OCI-LY3 (cell line): ENCODE measurements around the gene TMOD4.

Experiments
- H2AFZ ChIP-seq: fragments of 200-600, 300-600 bp; shearing (Covaris generic); 2 replicates; pipeline ENCODE4 v1.6.0; 2014; ENCODE audit warnings: antibody characterized with exemption, low read depth, low read length
- H3K27ac ChIP-seq: fragments of 200-600, 300-600 bp; sonication (generic); 2 replicates; pipeline ENCODE4 v1.5.1; 2014; ENCODE audit warnings: mild to moderate bottlenecking, low read length, moderate library complexity, mixed read lengths
- H3K27me3 ChIP-seq: fragments of 200-600, 300-600 bp; sonication (generic); 2 replicates; pipeline ENCODE4 v1.6.1; 2014; ENCODE audit warnings: low read depth, low read length, mixed read lengths
- H3K36me3 ChIP-seq: fragments of 200-600, 300-600 bp; sonication (generic); replicated peaks from 2 replicates; pipeline ENCODE3; 2014; ENCODE audit warnings: low read depth, low read length, mixed read lengths
- H3K4me1 ChIP-seq: fragments of 300-600, 200-600 bp; sonication (generic); 2 replicates; pipeline ENCODE4 v1.6.1; 2014; ENCODE audit warnings: low read length, mixed read lengths
- H3K4me2 ChIP-seq: fragments of 200-600, 300-600 bp; sonication (generic); 2 replicates; pipeline ENCODE4 v1.6.1; 2014; ENCODE audit warnings: low read length, mixed read lengths
- H3K4me3 ChIP-seq: fragments of 300-600, 200-600 bp; sonication (generic); 2 replicates; pipeline ENCODE4 v1.5.1; 2014; ENCODE audit warnings: antibody characterized with exemption, mild to moderate bottlenecking, low read length, moderate library complexity
- H3K79me2 ChIP-seq: fragments of 300-600, 200-600 bp; shearing (Covaris generic); 2 replicates; pipeline ENCODE4 v1.6.1; 2014; ENCODE audit warnings: mild to moderate bottlenecking, low read length, mixed read lengths
- H3K9ac ChIP-seq: fragments of 300-600, 200-600 bp; shearing (Covaris generic); 2 replicates; pipeline ENCODE4 v1.6.0; 2014; ENCODE audit warnings: mild to moderate bottlenecking, low read length, moderate library complexity
- H3K9me3 ChIP-seq: fragments of 200-600, 300-600 bp; shearing (Covaris generic); 2 replicates; pipeline ENCODE4 v1.6.1; 2014; ENCODE audit warnings: low read length, mixed read lengths; ENCODE audit not compliant: insufficient read depth
- H4K20me1 ChIP-seq: fragments of 200-600, 300-600 bp; sonication (generic); 2 replicates; pipeline ENCODE4 v1.6.1; 2016; ENCODE audit warnings: low read length, mixed read lengths; ENCODE audit not compliant: insufficient read depth
- CTCF ChIP-seq: fragments of 200-600, 300-600 bp; sonication (generic); IDR thresholded peaks from 2 replicates; pipeline ENCODE4 v1.5.1; 2014; ENCODE audit warnings: antibody characterized with exemption, low read length, low read depth
- EZH2phosphoT487 ChIP-seq: fragments of 200-600 bp; shearing (Covaris generic); IDR thresholded peaks from 2 replicates; pipeline ENCODE4 v1.6.1; 2018; ENCODE audit warnings: antibody characterized with exemption, mixed run types, low read depth

TMOD4 gene

GRCh38 chr1:151147132-151147503, 28.7 kb downstream of the TMOD4 start:
- Histone ChIP-seq H3K27ac (no peak overlapping the region), H3K4me2 (no peak overlapping the region), H3K9ac (no peak overlapping the region), H3K36me3 (no peaks in the 10 kb centered on the region), H4K20me1 (no peaks in the 10 kb centered on the region), H3K27me3 (no peaks in the 10 kb centered on the region), H3K9me3 (no peaks in the 10 kb centered on the region), H3K79me2 (no peaks in the 10 kb centered on the region), H2AFZ (no peak overlapping the region), H3K4me3 (no peak overlapping the region), H3K4me1 (peaks cover 6% of the 10 kb centered on the region; the same call in 1 of the 2 replicates)
- no peak for TF ChIP-seq CTCF

GRCh38 chr1:151146412-151147131, 29.2 kb downstream of the TMOD4 start, which contains the start of gene SEMA6C:
Gene SEMA6C, minus strand, starts transcription at chr1:151146631. Its CDS starts 4,010 bp downstream, at chr1:151142621.
- no peaks in the 10 kb centered on the region for H4K20me1 ChIP-seq
- H3K4me2 ChIP-seq = no peak within 1 kb of the TSS
- H3K4me3 ChIP-seq = no peak within 1 kb of the TSS
- H3K9ac ChIP-seq = no peak within 1 kb of the TSS
- H3K27ac ChIP-seq = no peak within 1 kb of the TSS
- no peaks in the 10 kb centered on the region for H3K9me3 ChIP-seq
- no peaks in the 10 kb centered on the region for H3K27me3 ChIP-seq
- no peaks in the 10 kb centered on the region for H3K79me2 ChIP-seq
- no peak within 1 kb of the TSS for H2AFZ ChIP-seq
- H3K4me1 ChIP-seq = peaks cover 6% of the 10 kb centered on the region; the same call in 1 of the 2 replicates
- TF ChIP-seq EZH2phosphoT487 = no peak
- TF ChIP-seq CTCF = no peak
- no peaks in the 10 kb centered on the region for H3K36me3 ChIP-seq

GRCh38 chr1:151146072-151146411, 29.7 kb downstream of the TMOD4 start:
- no peaks in the 10 kb centered on the region for H4K20me1 ChIP-seq
- H3K36me3 ChIP-seq = no peaks in the 10 kb centered on the region
- no peak overlapping the region for H3K4me3 ChIP-seq
- H3K4me2 ChIP-seq = no peak overlapping the region
- peaks cover 6% of the 10 kb centered on the region; the same call in 1 of the 2 replicates for H3K4me1 ChIP-seq
- no peaks in the 10 kb centered on the region for H3K27me3 ChIP-seq
- no peak overlapping the region for H3K27ac ChIP-seq
- H2AFZ ChIP-seq = no peak overlapping the region
- TF ChIP-seq CTCF (no peak), EZH2phosphoT487 (no peak)
- H3K79me2 ChIP-seq = no peaks in the 10 kb centered on the region
- H3K9ac ChIP-seq = no peak overlapping the region
- no peaks in the 10 kb centered on the region for H3K9me3 ChIP-seq

GRCh38 chr1:151145304-151146071, 30.3 kb downstream of the TMOD4 start:
- Histone ChIP-seq H3K4me2 (no peak overlapping the region), H3K27me3 (no peaks in the 10 kb centered on the region), H3K9ac (no peak overlapping the region), H2AFZ (no peak overlapping the region), H3K4me1 (peaks cover 6% of the 10 kb centered on the region; the same call in 1 of the 2 replicates), H3K9me3 (no peaks in the 10 kb centered on the region), H3K4me3 (no peak overlapping the region), H4K20me1 (no peaks in the 10 kb centered on the region), H3K27ac (no peak overlapping the region), H3K36me3 (no peaks in the 10 kb centered on the region), H3K79me2 (no peaks in the 10 kb centered on the region)
- TF ChIP-seq EZH2phosphoT487 = no peak
- TF ChIP-seq CTCF = no peak
